IPS DF 4.7 (cell line): ENCODE results near the gene SREBF2.

Experiments used
- DNase-seq: peaks from one replicate; pipeline ENCODE4 v3.0.0-alpha.2; 2013; ENCODE audit warnings: low spot score; ENCODE audit errors: extremely low read depth

The SREBF2 gene

GRCh38 chr22:41920271-41920976 lies 87.5 kb downstream of the SREBF2 start:
- DNase-seq, result no peak

DNA sequence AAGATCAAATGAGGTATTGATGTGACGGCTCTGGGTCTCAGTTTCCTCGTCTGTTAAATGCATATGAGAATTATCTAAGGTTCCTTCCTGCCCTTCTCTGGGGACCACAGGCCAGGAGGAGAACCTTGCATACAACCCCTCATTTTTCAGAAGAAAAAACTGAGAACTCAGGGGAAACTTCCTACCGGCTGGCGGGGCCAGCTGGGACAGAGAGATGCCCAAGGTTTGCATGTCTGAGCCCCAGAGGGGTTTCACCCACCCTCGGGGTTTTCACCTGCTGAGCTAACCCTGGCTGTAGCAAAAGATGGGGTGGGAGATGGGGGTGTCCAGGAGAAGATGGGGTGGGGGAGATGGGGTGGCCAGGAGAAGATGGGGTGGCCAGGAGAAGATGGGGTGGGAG lies 89.4 kb downstream of the SREBF2 start:
- DNase-seq, result no peak

- no peak for DNase-seq
Observed at GRCh38 chr22:41922940-41923594, 90.2 kb downstream of the SREBF2 start.

GRCh38 chr22:41923595-41924276 lies 90.8 kb downstream of the SREBF2 start:
- DNase-seq, result no peak

DNA sequence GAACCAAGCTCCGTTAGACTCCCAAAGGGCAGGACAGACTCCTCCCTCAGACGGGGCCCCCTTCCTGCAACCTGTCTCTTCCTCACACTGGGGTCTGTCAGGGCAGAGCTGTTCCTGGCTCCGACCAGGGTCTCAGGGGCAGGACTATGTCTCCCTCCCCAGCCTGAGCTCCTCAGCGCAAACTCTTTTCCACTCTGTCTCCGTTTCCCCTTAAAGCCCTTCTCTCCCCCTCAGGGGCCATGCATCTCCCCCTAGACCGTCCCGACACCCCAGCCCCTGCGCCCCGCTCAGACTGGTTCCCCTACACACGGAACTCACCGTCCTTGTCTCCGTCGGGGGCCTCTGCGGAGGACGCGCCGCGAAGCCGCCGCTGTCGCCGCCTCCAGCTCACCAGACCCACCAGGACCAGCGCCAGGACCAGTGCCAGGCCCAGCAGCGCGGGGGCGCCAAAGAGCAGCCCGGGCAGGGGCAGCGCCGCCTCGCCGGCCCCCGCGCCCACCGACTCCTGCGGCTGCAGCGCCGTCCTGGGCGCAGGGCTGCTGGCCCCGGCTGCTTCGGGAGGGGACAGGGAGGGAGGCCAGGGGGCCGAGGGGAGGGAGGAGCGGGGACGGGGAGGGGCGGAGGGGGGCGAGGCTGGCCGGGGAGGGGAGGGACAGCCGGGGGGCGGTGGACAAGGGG lies 93.0 kb downstream of the SREBF2 start:
- DNase-seq, result no peak

DNA sequence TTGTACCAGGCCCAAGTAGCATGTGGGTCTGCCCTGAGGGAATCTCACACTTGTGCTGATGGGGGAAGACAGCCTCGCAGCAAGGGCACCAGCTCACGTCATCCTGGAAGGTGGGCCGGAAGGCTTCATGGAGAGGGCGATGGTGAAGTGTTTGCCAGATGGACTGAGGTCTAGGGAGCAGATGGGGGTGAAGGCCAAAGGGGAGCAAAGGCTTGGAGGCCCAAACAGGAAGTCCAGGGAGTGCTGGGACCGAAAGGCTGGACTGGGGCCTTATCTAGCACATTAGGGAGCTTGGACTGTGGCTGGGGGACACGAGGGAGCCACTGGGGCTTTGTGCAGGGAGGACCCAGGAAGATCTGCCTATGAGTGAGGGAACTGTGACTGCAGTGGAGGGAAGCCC lies 94.9 kb downstream of the SREBF2 start:
- no peak for DNase-seq

- DNase-seq, result no peak
Observed at GRCh38 chr22:41928593-41929417, 95.9 kb downstream of the SREBF2 start.

DNA sequence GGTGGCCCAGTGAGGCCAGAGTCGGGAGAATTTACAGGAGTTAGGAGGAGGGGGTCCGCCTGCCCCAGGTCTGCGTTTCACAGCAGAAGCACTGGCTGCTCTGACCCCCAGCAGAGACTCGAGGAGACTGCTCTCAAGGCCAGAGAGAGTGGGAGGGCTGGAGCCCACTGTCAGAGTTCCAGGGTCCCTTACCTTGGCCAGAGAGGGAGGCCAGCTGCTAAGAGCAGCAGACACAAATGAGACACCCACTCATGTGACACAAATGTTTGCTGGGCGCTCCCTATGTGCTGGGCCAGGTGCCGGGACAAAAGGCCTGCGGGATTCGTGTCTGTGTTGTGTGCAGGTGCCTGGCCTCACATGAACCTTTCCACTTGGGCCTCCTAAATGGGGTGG lies 96.5 kb downstream of the SREBF2 start:
- no peak for DNase-seq

DNA sequence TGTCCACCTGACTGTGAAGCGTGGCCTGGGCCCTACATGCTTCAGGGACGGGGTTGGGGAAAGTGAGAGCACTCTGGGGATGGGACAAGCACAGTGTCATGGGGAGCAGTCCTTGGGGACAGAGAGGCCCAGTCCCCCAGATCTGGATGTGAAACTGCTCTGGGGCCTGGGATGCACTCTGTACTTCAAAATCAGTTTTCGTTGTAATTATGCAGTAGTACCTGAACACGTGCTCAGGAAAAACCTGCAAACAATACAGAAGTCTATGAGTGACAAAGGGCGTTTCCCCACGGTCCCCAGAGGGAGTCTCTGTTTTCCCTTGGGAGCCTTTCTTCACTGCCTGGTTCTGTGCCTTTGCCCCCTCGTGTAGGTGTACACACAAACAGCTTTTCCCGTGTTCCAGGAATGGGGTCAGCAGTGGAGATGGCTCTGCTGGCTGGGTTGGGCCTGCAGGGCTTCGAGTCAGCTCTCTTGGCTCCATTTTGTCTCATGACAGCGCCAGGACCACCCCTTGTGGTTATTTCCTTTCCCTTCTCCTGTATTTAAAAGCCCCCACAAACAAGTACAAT lies 98.9 kb downstream of the SREBF2 start:
- DNase-seq, result no peak

DNA sequence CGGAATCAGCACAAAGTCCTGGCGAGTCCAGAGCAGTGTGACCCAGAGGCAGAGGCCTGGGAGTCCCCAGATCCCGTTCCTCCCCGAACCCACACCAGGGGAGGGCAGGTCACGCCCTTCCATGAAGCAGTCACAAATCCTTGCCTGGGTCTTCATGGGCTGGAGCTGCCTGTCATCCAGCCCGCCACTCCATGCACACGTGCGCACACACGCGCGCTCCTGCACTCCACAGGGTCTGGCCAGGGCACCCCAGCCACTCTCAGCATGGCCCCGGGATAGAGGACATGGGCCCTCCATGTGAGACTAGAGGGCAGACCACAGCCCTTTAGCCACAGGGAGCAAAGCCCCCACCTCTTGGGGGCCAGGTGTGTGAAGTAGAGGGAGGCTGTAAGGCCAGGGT lies 99.4 kb downstream of the SREBF2 start:
- DNase-seq, result no peak

DNA sequence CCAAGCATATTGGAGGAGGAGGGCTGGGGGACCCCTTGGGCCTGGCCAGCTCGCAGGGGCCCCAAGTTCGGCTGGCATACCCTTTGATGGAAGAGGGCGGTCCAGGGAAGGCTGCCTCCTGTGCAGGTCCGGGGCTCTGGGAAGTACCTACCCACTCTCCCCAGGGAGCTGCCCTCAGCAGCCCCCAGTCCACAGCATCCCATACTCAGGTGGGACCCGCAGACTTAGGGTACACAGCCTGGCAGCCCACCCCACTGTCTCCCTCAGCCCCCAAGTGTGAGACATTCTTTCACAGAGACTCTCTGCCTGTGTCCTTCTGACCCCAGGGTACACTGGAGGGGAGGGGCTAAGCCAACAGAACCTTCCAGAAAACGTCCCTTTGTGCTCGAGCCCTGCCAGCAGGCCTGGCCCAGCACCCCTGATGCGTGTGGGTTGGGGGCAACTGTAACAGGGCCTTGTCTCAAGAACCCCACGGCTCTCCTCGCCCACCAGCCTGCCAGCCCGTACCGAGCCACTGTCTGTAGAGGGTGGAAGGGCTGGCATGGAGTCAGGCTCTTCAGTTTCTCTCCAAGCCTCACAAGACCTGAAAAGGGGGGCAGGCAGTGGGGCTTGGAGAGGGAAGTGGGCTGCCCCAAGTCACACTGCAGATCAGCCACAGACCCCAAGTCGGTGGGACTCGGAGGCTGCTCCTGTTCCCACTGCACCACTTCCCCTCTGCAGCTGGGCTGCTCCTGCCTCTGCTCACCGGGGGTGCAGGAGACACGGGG lies 100.7 kb downstream of the SREBF2 start:
- DNase-seq, result no peak

DNA sequence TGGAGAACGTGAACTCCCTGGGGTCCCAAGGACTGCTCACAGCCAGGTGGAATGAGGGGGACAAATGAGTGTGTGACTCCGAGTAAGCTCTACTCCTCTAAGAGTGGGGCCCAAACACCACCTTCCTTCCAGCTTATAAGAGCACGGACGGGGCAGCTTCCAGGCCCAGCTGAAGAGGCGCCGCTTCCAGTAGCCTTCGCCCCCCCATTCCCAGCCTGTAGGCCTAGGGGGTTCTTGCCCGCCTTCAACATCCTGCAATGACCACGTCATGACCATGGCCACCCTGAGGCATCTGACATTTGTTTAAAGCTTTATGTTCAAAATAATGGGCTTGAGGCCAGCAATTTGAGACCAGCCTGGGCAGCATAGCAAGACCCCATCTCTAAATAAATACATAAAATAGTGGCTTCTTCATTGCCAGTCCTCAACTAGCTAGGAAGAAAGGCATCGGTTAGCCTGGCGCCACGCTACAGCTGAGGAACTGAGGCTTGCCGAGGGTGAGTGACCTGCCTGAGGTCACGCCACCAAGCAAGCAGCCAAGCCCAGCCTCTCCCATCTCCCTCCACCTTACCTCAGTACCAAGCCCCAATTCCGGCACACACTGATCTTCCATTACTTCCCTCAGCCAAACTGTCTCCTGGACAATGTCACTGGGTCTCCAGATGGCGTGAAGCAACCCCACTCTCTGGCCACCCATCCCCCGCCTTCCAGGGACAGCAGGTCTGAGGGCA lies 101.5 kb downstream of the SREBF2 start:
- no peak for DNase-seq

GRCh38 chr22:41935015-41935351 lies 102.1 kb downstream of the SREBF2 start:
- DNase-seq, result no peak

- DNase-seq, result no peak
Observed at GRCh38 chr22:41935509-41935908, 102.6 kb downstream of the SREBF2 start.

DNA sequence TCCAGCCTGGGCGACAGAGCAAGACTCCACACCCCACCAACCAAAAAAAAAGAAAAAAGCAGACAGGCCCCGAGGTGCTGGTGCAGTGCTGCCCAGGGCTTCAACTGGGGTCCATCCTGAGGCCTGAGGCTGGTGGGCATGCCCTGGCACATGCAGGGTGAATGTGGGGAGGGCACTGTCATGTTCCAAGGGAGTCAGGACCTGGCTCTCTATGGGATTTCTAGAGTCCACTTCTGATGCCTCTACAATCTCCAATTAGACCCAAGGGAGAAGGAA lies 103.9 kb downstream of the SREBF2 start:
- no peak for DNase-seq

DNA sequence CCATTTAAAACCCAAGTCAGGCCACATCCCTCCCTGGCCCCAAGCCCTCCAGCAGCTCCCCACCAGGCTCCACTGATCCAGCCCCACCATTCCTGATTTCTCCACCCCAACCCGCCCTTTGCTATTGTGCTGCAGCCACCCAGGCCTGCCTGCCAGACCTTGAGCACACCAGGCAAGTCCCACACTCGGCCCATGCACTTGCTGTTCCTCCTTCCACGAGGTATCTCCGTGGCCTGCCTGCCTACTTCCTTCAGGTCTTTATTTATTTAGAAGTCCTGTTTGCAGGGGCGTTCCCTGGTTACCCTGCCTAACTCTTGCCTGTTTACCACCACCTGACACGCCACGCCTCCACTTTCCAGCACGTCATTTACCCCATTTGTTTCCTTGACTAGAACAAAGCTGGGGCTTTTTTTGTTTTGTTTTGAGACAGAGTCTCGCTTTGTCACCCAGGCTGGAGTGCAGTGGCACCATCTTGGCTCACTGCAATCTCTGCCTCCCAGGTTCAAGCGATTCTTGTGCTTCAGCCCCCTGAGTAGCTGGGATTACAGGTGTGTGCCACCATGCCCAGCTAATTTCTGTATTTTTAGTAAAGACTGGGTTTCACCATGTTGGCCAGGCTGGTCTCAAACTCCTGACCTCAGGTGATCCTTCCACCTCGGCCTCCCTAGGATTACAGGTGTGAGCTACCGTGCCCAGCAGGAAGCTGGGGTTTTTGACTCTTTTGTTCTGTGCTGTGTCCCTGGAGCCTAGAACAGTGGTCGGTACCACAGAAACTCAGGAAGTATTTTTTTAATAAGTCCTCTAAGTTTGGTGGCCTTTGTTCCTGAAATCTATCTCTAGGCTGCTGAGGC lies 107.3 kb downstream of the SREBF2 start:
- DNase-seq, result no peak

DNA sequence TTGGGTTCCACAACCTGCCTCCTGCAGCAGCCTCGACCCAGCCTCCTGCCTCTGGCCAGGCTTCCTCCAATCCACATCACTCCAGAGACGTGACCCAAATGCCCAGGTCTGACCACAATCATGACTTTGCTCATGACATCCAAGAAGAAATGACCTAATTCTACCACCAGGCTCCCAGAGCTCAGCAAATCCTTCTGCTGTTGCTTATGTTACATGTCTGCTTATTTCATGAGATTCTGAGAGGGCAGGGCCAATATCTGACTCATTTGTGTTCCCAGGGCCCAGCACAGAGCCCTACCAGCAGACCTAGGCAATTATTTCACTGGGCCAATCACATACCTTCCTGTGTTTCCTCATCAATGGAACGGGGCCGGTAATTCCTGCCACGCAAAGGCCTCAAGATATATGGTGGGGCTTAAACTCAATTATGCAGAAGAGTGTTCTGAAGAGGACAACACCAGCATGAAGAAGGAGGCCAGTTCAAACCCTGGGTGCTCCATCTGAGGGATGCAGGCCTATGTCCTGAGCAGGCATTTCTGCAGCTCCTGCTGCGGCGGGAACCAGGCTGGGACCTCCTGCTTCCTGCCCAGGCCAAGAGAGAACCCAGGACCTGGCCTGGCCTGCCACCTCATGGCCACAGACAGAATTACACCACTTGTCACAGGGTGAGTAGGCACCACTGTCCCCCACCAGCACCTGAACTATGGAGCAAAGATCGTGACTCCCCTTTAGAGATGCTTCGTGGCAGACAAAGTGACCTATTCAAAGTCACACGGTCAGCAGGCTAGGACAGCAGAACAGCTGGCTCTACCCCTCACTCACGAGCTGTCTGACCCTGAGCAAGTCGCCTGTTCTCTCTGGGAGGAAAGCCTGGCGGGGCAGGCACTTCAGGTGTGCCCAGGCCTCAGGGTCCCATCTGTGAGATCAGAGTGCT lies 108.2 kb downstream of the SREBF2 start:
- no peak for DNase-seq

DNA sequence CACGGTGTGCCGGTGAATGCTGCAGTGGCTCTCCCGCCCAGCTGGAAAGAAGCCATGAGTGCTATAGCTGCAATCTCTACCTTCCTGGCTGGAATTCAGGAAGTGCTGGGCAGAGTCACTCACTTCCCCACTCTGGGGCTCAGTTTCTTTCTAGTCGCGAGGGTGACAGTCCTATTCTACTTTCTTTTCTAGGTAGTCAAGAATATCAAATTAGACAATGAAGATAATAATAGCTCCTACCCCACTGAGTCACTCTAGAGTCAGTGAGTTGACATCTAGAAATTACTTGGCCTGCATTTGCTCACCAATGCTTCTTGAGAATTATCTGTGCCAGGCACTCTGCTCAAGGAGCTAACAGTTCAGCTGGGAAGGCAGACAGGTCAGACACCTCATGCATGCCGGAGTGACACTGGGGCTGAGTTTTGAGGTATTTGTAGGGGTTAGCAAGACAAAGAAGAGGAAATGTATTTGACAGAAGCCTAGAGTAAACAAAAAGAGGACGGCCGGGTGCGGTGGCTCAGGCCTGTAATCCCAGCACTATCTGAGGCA lies 110.8 kb downstream of the SREBF2 start:
- no peak for DNase-seq
